Measurements from ENCODE around the gene IGFBP7. TPM values are rescaled to one million over a fixed set of nuclear protein-coding genes. Genes with fewer than 3 reads are reported as not detected.
"Not testable (repeated sequence)": the region's sequence is repeated elsewhere in the genome, so short reads cannot be mapped to it uniquely, and the experiment has no call there.

The IGFBP7 gene
- total RNA-seq, 4 donors from 2014 or later, result 515 to 1,168 (median 594) TPM

- ATAC-seq (ENCODE audit: low FRiP score) (peak; percentile 80), DNase-seq (ENCODE audit: low spot score) (no peak)
- no peak for TF ChIP-seq CTCF (IDR thresholded peaks at IDR 0.05)
Measured at GRCh38 chr4:57053508-57053907, 56.7 kb downstream of the IGFBP7 start.

DNA sequence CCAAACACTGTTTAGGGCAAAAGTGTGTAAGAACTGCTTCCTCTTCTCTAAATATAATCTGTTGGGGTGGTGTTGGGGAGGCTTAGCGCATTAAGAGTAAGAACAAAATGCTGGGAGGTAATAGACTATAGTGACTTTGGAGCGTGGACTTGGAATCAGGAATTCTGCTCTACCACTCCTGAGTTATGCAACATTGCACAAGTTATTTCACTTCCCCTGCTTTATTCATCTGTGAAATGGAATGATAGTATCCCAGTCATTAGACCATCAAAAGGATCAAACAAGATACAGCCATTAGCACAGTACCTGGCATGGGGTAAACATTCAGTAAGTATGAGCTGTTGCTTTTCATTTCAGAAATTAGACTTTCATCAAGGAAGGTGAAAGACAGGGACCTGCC, 58.7 kb downstream of the IGFBP7 start:
- TF ChIP-seq CTCF (IDR thresholded peaks at IDR 0.05), result no peak
- ATAC-seq (ENCODE audit: low FRiP score) (no peak), DNase-seq (ENCODE audit: low spot score) (no peak)

DNA sequence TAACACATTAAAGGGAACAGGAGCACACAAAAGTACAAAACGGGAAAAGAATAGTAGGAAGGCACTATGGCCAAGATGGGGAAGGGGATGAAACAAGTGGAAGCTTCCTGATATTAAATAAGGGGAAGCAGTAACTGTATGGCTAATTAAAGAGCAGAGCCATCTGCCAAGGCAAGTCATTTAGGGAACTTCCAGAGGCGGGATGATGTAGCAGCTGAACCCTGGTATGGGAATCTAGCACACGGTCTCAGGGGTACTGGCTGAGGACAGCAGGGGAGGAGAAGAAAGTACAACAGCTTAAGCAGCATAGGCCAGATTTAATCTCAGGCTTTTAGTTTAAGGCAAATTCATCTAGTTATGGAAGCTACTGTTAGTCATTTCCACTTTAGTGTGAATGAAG, 59.1 kb downstream of the IGFBP7 start:
- no peak for TF ChIP-seq CTCF (IDR thresholded peaks at IDR 0.05)
- no peak for DNase-seq (ENCODE audit: low spot score)
- no peak for ATAC-seq (ENCODE audit: low FRiP score)

DNA sequence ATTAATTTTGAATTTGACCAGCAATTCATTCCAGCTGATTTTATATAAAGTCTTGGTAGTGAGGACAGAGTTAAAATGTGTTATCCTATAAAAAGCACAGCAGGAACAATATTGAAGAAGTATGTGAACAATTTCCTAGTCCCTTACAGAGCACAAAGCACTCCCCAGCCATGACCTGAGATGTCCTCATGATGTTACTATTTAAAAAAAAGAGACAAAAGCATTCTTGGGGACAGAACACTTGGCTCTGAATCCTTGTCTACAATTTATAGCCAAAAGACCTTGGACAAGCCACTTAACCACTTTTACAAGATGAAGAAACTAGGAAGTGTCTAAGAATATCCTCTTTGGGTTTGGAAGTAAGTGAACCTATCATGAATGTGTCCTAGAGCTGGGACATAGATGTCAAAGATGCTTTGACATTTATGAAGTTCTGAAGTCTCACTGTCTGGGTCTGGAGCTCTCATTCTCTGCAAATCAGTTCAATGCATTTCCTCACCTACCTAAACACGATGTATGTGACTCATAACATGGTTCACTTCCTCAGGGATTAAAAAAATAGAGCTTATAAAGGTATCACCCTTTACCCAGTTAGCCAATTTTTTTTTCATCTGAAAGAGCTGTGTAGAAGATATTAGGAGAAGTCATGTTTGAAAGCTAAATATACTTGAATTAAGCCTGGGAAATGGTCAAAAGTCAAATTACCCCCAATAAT, 61.4 kb downstream of the IGFBP7 start:
- no peak for TF ChIP-seq CTCF (IDR thresholded peaks at IDR 0.05)
- ATAC-seq (ENCODE audit: low FRiP score) (no peak), DNase-seq (ENCODE audit: low spot score) (no peak)

- ATAC-seq (ENCODE audit: low FRiP score); DNase-seq (ENCODE audit: low spot score): not testable (repeated sequence)
Measured at GRCh38 chr4:57047046-57047445, 63.1 kb downstream of the IGFBP7 start.

GRCh38 chr4:57044996-57045395, 65.2 kb downstream of the IGFBP7 start:
- ATAC-seq (ENCODE audit: low FRiP score) (no peak), DNase-seq (ENCODE audit: low spot score) (no peak)
- no peak for TF ChIP-seq CTCF (IDR thresholded peaks at IDR 0.05)

DNA sequence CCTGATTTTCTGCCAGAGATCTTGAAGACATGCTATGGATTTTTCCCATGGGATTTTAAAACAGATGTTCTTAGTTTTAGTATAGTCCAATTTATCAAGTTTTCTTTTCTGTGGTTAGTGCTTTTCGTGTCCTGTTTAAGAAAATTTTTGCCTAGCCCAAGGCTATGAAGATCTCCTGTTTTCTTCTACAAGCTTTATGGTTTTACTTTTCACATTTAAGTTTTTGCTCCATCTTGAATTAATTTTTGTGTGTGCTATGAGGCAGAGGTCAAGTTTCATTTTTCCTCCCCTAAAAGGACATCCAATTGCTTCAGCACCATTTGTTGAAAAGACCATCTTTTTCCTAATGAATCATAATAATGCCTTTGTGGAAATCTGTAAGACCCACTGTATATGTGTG, 65.9 kb downstream of the IGFBP7 start:
- no peak for ATAC-seq (ENCODE audit: low FRiP score)
- TF ChIP-seq CTCF (IDR thresholded peaks at IDR 0.05), result no peak
- no peak for DNase-seq (ENCODE audit: low spot score)

Measured in omental fat pad (tissue), 4 donors.